ENCODE results near the gene KCTD17.

The KCTD17 gene

GRCh38 chr22:37043209-37043827, 8.2 kb upstream of the KCTD17 start:
- DNase-seq (ENCODE audit: low spot score), result no peak

DNA sequence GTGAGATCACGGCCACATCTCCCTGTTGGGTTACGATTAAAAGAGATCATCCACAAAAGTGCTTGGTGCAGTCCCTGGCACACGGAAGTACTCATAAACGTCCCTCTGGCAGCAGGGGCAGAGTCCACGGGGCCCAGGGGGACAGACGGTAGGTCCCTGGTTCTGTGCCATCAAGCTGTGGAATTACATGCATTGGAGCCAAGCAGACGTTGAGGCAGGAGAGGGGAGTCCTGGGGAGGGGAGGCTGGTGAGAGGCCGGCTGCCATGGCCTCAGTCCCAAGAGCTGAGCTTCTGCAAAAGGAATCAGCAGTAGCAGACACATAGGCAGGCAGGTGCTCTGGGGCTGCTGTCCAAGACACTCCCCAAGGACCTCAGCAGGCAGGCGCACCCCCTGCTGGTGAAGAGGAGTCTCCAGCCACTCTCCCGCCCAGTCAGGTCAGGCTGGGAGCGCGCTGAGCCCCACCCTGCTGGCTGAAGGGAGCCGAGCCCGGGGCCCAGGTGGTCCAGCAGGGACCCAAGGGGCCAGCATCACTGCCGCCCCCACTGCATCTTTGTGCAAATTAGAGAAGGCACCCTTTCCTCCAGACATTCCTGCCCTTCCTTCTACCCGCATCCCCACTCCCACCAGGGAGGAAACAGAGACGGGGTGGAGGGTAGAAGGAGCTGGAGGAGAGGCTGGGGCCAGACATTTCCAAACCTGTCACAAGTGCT, 7.6 kb upstream of the KCTD17 start:
- no peak for DNase-seq (ENCODE audit: low spot score)

DNA sequence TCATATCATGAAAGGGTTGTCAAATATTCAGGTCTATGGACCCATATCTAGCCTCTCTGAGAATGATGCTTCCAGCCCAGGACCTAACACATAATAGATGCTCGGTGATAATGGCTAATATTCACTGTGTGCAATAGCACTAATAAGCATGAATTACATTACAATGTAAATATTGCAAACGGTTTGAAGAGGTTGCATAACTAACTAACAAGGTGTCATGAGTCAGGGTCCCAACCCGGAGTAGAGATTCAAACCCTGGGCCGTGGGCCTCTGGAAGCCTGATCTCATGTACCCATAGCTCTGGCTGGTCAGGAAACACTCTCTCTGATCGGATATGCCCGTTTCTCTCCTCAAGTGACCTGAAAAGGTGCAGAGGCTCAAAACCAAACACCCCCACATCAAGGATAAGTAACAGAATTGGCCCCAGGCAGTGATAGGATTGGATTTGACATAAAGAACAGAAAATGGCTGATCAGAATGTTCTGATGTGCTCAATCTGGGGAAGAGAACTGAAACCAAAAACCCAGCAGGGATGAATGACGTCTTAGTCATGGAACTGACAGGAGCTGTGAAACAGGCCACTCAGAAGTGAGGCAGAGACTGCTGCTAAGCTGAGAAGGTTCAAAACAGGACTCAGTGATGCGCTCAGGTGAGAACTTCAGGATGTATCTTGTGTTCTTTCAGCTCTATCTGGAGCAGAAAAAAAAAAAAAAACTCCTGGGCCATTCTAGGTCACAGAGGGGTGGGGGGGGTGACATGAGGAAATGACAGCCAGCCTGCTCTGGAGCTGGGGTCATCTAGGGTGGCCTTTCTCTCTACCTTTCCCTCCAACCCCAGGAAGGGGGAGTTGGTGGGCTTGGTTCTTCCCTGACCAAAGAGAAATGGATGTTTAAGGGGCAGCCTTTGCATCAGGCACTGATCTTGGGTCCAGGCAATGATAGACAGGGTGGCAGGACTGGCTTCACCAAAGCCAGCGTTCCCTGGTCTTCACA, 6.6 kb upstream of the KCTD17 start:
- no peak for DNase-seq (ENCODE audit: low spot score)

DNA sequence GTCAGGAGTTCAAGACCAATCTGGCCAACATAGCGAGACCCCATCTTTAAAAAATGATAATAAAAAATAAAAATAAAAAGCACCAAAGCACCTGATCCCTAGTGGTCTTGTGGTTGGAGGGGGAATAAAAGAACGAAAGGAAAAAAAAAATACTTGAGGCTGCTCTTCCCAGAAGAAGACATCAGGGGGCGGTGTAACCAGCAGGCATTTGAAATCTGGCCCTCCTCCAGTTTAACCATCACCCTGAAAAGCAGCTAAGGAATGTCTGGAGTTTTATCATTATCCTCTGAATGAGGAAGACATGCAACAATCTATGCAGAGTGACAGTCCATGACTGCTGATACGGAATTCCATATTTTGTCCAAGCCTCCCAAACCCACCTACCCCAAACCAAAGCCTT, 5.6 kb upstream of the KCTD17 start:
- DNase-seq (ENCODE audit: low spot score), result no peak

GRCh38 chr22:37046589-37046988, 5.0 kb upstream of the KCTD17 start:
- DNase-seq (ENCODE audit: low spot score), result no peak

DNA sequence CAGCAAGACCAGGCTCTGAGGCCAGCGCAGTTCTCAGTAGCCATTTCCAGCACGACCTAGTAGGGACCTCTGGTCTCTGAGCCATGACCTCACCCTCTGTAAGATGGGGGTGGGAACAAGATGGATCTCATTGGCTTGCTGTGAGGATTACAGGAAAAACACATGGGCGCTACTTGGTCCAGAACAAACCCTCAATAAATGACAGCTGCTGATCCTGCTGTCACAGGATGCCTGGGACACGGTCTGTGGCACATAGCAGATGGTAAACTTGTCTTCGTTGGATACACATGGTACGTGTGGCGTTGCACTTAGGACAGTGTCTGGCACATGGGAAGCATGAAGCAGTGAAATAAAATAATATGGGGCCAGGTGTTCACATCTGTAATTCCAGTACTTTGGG, 4.5 kb upstream of the KCTD17 start:
- no peak for DNase-seq (ENCODE audit: low spot score)

- DNase-seq (ENCODE audit: low spot score), result no peak
Measured at GRCh38 chr22:37048133-37048532, 3.4 kb upstream of the KCTD17 start.

GRCh38 chr22:37049224-37049623, 2.3 kb upstream of the KCTD17 start:
- no peak for DNase-seq (ENCODE audit: low spot score)

GRCh38 chr22:37050913-37051312, 629 bp upstream of the KCTD17 start:
- DNase-seq (ENCODE audit: low spot score), result no peak

GRCh38 chr22:37052386-37053309, 1.1 kb downstream of the KCTD17 start:
- DNase-seq (ENCODE audit: low spot score), result no peak

GRCh38 chr22:37053310-37054055, 1.9 kb downstream of the KCTD17 start:
- DNase-seq (ENCODE audit: low spot score), result no peak

DNA sequence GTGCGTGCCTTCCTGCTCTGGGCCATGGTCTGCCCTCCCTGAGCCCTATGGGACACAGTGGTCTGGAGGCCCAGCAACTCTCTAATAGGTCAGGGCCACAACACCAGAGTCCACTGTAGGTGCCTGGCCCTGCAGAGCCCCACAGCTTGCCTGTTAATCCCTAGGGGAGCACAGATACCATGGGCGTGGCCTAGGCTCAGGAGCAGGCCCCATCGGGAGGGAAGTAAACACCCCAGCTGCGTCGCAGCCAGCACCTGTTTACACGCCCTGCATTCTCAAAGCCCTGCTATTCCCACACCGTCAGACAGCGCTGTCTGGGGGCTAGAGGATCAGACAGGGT, 2.5 kb downstream of the KCTD17 start:
- DNase-seq (ENCODE audit: low spot score), result no peak

GRCh38 chr22:37054600-37055365, 3.2 kb downstream of the KCTD17 start:
- DNase-seq (ENCODE audit: low spot score), result no peak

DNA sequence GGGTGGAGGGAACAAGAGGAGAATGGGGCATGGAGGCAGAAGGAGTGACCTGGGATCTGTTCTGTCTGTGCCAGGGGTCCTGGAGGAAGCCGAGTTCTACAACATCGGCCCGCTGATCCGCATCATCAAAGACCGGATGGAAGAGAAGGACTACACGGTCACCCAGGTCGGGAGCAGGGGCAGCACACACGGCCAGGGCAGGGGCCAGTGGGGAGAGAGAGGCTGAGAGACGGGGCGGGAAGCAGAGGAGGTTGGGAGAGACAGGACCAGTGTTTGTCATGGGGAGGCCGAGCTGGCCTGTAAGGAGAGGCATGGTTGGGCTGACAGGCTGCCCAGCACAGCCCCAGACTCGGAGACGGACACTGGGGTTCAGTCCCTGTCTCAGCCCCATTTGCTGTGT, 4.7 kb downstream of the KCTD17 start:
- no peak for DNase-seq (ENCODE audit: low spot score)

- DNase-seq (ENCODE audit: low spot score), result no peak
Measured at GRCh38 chr22:37057226-37057625, 5.7 kb downstream of the KCTD17 start.

- no peak for DNase-seq (ENCODE audit: low spot score)
Measured at GRCh38 chr22:37057796-37058510, 6.4 kb downstream of the KCTD17 start.

DNA sequence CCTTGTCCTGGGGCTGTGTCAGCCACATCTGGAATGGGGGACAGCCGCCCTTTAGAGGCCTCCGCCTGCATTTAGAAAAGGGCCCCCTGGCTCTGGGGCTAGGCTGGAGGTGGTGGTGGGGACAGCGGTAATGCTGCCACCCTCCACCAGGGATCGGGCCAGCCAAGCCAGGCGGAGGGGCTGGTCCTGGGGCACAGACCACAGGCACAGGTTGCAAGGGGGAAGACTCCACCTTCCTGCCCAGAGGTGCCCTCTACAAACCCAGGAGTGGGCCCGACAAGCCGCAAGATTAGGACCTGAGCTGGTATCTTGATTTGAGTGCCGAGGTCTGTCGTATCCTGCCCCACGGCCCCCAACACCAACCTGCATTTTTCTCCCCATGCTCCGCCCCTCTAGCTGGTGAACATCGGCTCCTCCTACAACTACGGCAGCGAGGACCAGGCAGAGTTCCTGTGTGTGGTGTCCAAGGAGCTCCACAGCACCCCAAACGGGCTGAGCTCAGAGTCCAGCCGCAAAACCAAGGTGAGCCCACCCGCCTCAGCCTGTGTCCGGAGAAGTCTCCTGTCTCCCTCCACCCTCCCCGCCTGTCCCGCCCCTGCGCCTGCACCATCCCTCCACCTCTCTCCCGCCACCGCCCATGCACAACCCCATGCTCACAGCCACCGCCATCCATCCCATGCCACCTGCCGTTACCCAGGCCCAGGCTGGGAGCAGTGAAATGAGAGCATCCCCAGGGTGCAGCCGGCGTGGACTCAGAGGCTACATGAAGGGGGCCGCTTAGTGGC, 7.6 kb downstream of the KCTD17 start:
- DNase-seq (ENCODE audit: low spot score), result no peak

GRCh38 chr22:37059876-37060449, 8.4 kb downstream of the KCTD17 start:
- no peak for DNase-seq (ENCODE audit: low spot score)
